Liver (tissue), 3 donors: ENCODE data around the gene ACOXL.

ENCODE experiments used
- CTCF ChIP-seq: fragments of 150-350 bp; IDR thresholded peaks from 2 replicates; pipeline ENCODE4 v1.5.1; 2017; ENCODE audit warnings: improper control_type of control experiment, low read depth, low read length; ENCODE audit not compliant: missing input control
- EGR1 ChIP-seq, 2 donors: IDR thresholded peaks; 2 replicates each; pipeline ENCODE4 v1.6.1; 2016 to 2018; ENCODE audit warnings: antibody characterized with exemption in 2 of 2, low read depth in 2 of 2
- MAX ChIP-seq: IDR thresholded peaks from 2 replicates; pipeline ENCODE4 v1.6.1; 2016; ENCODE audit warnings: antibody characterized with exemption
- SP1 ChIP-seq: IDR thresholded peaks from 2 replicates; pipeline ENCODE4 v1.6.1; 2018; ENCODE audit warnings: antibody characterized with exemption, mild to moderate bottlenecking
- TAF1 ChIP-seq: conservative IDR thresholded peaks from 2 replicates; pipeline ENCODE4 v1.6.1; 2016; ENCODE audit warnings: antibody characterized with exemption, mild to moderate bottlenecking
- ZBTB33 ChIP-seq: IDR thresholded peaks from 2 replicates; pipeline ENCODE4 v1.6.1; 2016; ENCODE audit warnings: antibody characterized with exemption
- donor health status: healthy.
- donor health status: healthy.

GRCh38 chr2:110828330-110828729 lies 96.0 kb downstream of the ACOXL start:
- TF ChIP-seq ZBTB33, result no peak
- no peak for TF ChIP-seq MAX
- no peak for TF ChIP-seq SP1
- no peak for TF ChIP-seq EGR1 (IDR thresholded peaks at IDR 0.05; ENCODE audit: low read depth in 2 of 2)
- TF ChIP-seq CTCF, result no peak
- no peak for TF ChIP-seq TAF1
